Measurements from ENCODE around the gene EXD1.

Gene EXD1

DNA sequence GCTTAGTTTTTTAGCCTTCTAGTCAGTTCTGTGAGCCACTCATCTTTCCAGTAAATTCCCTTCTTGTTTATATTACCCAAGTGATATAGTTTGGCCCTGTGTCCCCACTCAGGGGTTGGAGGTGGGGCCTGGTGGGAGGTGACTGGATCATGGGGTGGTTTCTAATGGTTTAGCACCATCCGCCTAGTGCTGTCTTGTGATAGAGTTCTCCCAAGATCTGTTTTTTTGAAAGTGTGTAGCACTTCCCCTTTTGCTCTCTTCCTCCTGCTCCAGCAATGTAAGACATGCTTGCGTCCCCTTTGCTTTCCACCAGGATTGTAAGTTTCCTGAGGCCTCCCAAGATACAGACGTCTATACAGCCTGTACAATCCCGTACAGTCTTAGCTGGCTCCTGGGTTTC is 60.8 kb downstream of the EXD1 start:
- DNase-seq (ENCODE audit: low read depth in 2 of 2), result no peak
- H3K4me3 ChIP-seq (replicated peaks in 1 of 2; ENCODE audit: low read depth in 2 of 2, low read length in 2 of 2), result no peak overlapping the region
- TF ChIP-seq, protein P1, sequence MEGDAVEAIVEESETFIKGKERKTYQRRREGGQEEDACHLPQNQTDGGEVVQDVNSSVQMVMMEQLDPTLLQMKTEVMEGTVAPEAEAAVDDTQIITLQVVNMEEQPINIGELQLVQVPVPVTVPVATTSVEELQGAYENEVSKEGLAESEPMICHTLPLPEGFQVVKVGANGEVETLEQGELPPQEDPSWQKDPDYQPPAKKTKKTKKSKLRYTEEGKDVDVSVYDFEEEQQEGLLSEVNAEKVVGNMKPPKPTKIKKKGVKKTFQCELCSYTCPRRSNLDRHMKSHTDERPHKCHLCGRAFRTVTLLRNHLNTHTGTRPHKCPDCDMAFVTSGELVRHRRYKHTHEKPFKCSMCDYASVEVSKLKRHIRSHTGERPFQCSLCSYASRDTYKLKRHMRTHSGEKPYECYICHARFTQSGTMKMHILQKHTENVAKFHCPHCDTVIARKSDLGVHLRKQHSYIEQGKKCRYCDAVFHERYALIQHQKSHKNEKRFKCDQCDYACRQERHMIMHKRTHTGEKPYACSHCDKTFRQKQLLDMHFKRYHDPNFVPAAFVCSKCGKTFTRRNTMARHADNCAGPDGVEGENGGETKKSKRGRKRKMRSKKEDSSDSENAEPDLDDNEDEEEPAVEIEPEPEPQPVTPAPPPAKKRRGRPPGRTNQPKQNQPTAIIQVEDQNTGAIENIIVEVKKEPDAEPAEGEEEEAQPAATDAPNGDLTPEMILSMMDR (IDR thresholded peaks at IDR 0.05; ENCODE audit: low read depth, low read length), result no peak

DNA sequence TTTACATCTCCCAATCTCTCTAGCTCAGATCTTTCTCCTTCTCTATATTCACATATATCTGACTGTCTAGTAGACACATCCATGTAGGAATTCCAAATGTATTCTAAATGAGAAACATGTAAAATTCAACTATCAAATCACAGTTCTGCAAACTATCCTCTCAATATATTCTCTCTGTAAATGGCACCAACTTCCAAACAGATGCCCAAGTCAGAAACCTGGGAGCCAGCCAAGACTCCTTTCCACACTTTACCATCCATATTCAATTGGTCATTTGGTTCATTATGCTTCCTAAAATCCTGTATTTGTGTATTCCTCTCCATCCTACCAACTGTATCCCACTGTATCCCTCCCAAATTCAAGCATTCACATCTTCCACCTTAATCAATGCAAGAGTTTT is 61.5 kb downstream of the EXD1 start:
- no peak for DNase-seq (ENCODE audit: low read depth in 2 of 2)
- H3K4me3 ChIP-seq (replicated peaks in 1 of 2; ENCODE audit: low read depth in 2 of 2, low read length in 2 of 2), result no peak overlapping the region
- TF ChIP-seq, protein P1 (IDR thresholded peaks at IDR 0.05; ENCODE audit: low read depth, low read length), result no peak

DNA sequence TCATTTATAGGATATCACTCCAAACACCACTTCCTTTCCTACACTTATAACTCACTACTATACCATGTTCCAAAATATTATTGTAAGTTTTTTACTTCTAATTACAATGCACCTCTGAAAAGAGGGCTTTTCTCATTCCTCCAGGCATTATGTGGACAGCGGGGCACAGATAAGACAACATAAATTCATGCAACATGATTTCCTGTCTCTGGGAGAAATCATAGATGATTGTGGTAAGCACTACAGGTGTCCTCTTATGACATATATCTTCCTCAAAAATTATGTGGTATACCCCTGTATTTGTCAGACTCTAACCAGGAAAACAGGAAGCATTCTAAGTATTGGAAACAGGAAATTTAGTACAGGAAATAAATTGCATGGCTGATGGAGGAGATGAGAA is 68.8 kb downstream of the EXD1 start:
- no peak overlapping the region for H3K4me3 ChIP-seq (replicated peaks in 1 of 2; ENCODE audit: low read depth in 2 of 2, low read length in 2 of 2)
- TF ChIP-seq, protein P1 (IDR thresholded peaks at IDR 0.05; ENCODE audit: low read depth, low read length), result no peak
- no peak for DNase-seq (ENCODE audit: low read depth in 2 of 2)

DNA sequence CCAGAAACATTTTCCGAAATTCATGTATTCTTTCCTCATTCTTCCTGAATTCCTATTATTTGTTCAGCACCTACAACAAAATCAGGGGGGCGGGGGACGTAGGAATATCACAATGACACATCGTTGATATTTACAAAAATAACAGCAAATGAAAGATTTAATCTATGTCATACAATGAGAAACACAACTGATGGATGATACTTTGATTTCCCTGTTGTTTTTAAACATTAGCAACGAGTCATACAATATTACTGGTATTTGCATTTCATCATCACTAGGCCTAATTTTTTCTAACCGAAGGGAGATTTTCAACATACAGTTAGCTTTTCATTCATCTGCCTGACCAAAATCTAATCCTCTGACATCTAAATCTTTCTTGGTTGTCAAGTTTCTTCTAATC is 69.2 kb downstream of the EXD1 start:
- DNase-seq (ENCODE audit: low read depth in 2 of 2), result peak; percentile 16 to 40
- no peak overlapping the region for H3K4me3 ChIP-seq (replicated peaks in 1 of 2; ENCODE audit: low read depth in 2 of 2, low read length in 2 of 2)
- TF ChIP-seq, protein P1 (IDR thresholded peaks at IDR 0.05; ENCODE audit: low read depth, low read length), result no peak

DNA sequence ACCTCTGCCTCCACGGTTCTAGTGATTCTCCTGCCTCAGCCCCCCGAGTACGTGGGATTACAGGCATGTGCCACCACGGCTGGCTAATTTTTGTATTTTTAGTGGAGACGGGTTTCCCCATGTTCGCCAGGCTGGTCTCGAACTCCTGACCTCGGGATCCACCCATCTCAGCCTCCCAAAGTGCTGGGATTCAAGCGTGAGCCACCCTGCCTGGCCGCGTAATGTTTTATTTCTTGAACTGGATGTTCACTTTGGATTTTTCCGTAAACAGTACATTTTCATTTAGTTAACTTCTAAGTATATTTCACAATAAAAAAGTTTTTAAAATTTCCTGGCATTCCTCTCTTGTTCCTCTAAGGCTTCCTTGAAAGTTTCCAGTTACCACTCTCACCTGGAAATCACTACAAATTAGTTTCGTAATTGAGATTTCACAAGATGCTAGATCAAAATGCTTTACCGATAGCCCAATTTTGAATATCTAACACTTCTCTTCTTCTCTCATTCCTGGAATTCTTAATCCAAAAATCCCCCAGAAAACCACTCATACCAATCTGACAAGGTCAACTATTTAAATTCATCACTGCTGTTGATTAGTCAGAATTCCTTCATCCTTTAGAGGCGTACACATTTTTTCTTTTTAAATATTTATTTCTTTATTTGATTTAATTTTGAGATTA is 69.8 kb downstream of the EXD1 start:
- H3K4me3 ChIP-seq (replicated peaks in 1 of 2; ENCODE audit: low read depth in 2 of 2, low read length in 2 of 2), result no peak overlapping the region
- peak; percentile 15 to 39 for DNase-seq (ENCODE audit: low read depth in 2 of 2)
- TF ChIP-seq, protein P1 (IDR thresholded peaks at IDR 0.05; ENCODE audit: low read depth, low read length), result no peak

DNA sequence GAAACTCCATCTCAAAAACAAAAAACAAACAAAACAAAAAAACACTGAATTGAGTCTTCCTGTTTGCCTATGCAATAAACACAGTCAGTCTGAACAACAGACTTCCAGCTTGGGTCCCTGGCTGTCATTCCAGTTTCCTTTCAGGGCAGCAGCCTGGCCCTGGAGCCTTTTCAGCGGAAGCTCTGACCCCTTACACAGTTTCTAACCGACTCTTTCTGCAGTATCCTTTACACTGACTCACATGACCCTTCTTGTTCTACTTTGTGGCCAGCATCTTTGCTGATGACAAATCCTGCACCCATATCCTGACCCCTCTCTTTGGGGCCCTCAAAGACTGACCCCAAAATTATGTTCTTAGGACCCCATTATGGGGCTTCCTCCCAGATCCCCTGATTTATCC is 76.1 kb downstream of the EXD1 start:
- TF ChIP-seq, protein P1 (IDR thresholded peaks at IDR 0.05; ENCODE audit: low read depth, low read length), result no peak
- no peak overlapping the region for H3K4me3 ChIP-seq (replicated peaks in 1 of 2; ENCODE audit: low read depth in 2 of 2, low read length in 2 of 2)

DNA sequence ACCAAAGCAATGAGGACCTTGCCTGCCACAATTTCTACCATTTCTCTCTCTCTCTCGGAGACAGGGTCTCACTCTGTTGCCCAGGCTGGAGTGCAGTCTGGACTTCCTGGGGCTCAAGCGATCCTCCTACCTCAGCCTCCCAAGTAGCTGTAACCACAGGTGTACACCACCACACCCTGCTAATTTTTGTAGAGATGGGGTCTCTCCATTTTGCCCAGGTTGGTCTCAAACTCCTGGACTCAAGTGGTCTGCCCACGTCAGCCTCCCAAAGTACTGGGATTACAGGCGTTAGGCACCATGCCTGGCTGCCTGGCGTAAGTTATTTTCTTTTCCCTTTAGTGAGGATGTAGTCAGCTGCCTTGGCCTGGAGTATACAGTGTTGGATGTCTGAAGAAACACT is 76.8 kb downstream of the EXD1 start:
- DNase-seq (ENCODE audit: low read depth in 2 of 2), result no peak
- H3K4me3 ChIP-seq (replicated peaks in 1 of 2; ENCODE audit: low read depth in 2 of 2, low read length in 2 of 2), result no peak overlapping the region
- TF ChIP-seq, protein P1 (IDR thresholded peaks at IDR 0.05; ENCODE audit: low read depth, low read length), result no peak

More for the DNA sequence above, 76.1 kb downstream of the EXD1 start:
- peak in 1 of 2 donors; percentile 16 for DNase-seq (ENCODE audit: low read depth in 2 of 2)
